ENCODE results near the gene ZSWIM1.

GRCh38 chr20:45867819-45868176 is 13.2 kb upstream of the ZSWIM1 start:
- TF ChIP-seq EZH2 (IDR thresholded peaks at IDR 0.05; ENCODE audit: insufficient read depth, poor library complexity, severe bottlenecking) (no peak), EZH2phosphoT487 (IDR thresholded peaks at IDR 0.05; ENCODE audit: insufficient read depth, low read depth) (no peak)

All from GM23248 (cell line).